PC-9 (cell line): ENCODE data around the gene GJD2.

Source experiments
- CTCF ChIP-seq: fragments of 200-600 bp; sonication (generic); conservative IDR thresholded peaks from 2 replicates; pipeline ENCODE4 v1.6.1; 2017; ENCODE audit warnings: mixed run types, antibody characterized with exemption, mild to moderate bottlenecking, moderate library complexity
- EZH2 ChIP-seq: fragments of 200-600 bp; sonication (generic); IDR thresholded peaks from 2 replicates; pipeline ENCODE4 v1.8.0; 2017; ENCODE audit warnings: antibody characterized with exemption, low read depth

GRCh38 chr15:34708422-34708821 is 46.4 kb downstream of the GJD2 start:
- TF ChIP-seq CTCF (peak; percentile 74), EZH2 (no peak)
